Activated B cell treated with CpG ODN at 0.5 μM for 24 hours (primary cell): Measurements from ENCODE around the gene ARHGEF4. TPM values are rescaled to one million over a fixed set of nuclear protein-coding genes. Genes with fewer than 3 reads are reported as not detected.

Experiments
- ATAC-seq: fragments of 200-7000 bp; cut with Tn5 transposase; one replicate; pipeline ENCODE4 v1.10.0; 2021; ENCODE audit warnings: low read depth, mild to moderate bottlenecking, moderate library complexity
- CTCF ChIA-PET: fragments of 350-600 bp; sonication (Branson Sonifier 250); formaldehyde crosslinking; loops from one replicate; lab custom pipeline; 2021; ENCODE audit warnings: antibody characterized with exemption; lab: Charles Lee
- POLR2A ChIA-PET: fragments of 350-600 bp; sonication (Branson Sonifier 250); formaldehyde crosslinking; loops from one replicate; lab custom pipeline; 2021; ENCODE audit warnings: antibody characterized with exemption; lab: Charles Lee
- DNase-seq: peaks from one replicate; pipeline ENCODE4 v3.0.0; 2022
- H3K27ac Mint-ChIP-seq: one replicate; pipeline ENCODE4 v1.8.0; 2020; ENCODE audit warnings: mixed read lengths
- H3K27me3 Mint-ChIP-seq: one replicate; pipeline ENCODE4 v1.8.0; 2021; ENCODE audit warnings: mixed read lengths
- H3K36me3 Mint-ChIP-seq: one replicate; pipeline ENCODE4 v1.8.0; 2021; ENCODE audit warnings: low read depth, mixed read lengths
- H3K4me1 Mint-ChIP-seq: one replicate; pipeline ENCODE4 v1.8.0; 2021; ENCODE audit warnings: mixed read lengths
- H3K4me3 Mint-ChIP-seq: one replicate; pipeline ENCODE4 v1.8.0; 2020; ENCODE audit warnings: mild to moderate bottlenecking, mixed read lengths
- H3K9me3 Mint-ChIP-seq: one replicate; pipeline ENCODE4 v1.8.0; 2020; ENCODE audit warnings: mixed read lengths
- intact Hi-C: fragments of 100-400 bp; cut with micrococcal nuclease; formaldehyde crosslinking; loops from one replicate; pipeline ENCODE4 v1.15.1; 2024
- total RNA-seq: library from RNA; stranded (reverse); gene quantifications from 2 replicates; pipeline ENCODE4 v1.2.3, GENCODE V29; 2022
- TF ChIP-seq, protein P1 (sequence below): fragments of 200-600 bp; IDR thresholded peaks from one replicate; pipeline ENCODE4 v1.8.0; 2022; ENCODE audit warnings: antibody characterized with exemption, mild to moderate bottlenecking

Gene ARHGEF4
- total RNA-seq, 1 donor from 2014 or later: 0.29 TPM

- CTCF ChIA-PET: no interaction called here
- intact Hi-C loops: loop anchor here (5.0 kb wide), 1 partner anchor 42 kb away; no protein-coding TSS in a partner anchor
- TF ChIP-seq, protein P1, sequence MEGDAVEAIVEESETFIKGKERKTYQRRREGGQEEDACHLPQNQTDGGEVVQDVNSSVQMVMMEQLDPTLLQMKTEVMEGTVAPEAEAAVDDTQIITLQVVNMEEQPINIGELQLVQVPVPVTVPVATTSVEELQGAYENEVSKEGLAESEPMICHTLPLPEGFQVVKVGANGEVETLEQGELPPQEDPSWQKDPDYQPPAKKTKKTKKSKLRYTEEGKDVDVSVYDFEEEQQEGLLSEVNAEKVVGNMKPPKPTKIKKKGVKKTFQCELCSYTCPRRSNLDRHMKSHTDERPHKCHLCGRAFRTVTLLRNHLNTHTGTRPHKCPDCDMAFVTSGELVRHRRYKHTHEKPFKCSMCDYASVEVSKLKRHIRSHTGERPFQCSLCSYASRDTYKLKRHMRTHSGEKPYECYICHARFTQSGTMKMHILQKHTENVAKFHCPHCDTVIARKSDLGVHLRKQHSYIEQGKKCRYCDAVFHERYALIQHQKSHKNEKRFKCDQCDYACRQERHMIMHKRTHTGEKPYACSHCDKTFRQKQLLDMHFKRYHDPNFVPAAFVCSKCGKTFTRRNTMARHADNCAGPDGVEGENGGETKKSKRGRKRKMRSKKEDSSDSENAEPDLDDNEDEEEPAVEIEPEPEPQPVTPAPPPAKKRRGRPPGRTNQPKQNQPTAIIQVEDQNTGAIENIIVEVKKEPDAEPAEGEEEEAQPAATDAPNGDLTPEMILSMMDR: no peak
- Mint-ChIP-seq H3K4me1 (peaks cover 10% of the 10 kb centered on the region), H3K9me3 (no peaks in the 10 kb centered on the region), H3K36me3 (no peaks in the 10 kb centered on the region), H3K27ac (no peak overlapping the region), H3K27me3 (peaks cover 21% of the 10 kb centered on the region), H3K4me3 (no peak overlapping the region)
- DNase-seq (no peak), ATAC-seq (no peak)
- POLR2A ChIA-PET: no interaction called here
Measured at GRCh38 chr2:130839011-130839780, 2.5 kb downstream of the ARHGEF4 start.

- Mint-ChIP-seq H3K9me3 (no peaks in the 10 kb centered on the region), H3K4me3 (no peak overlapping the region), H3K4me1 (peaks cover 3% of the 10 kb centered on the region), H3K36me3 (no peaks in the 10 kb centered on the region), H3K27ac (no peak overlapping the region), H3K27me3 (peaks cover 15% of the 10 kb centered on the region)
- POLR2A ChIA-PET: no interaction called here
- ATAC-seq (no peak), DNase-seq (no peak)
- intact Hi-C loops: no loop called here
- CTCF ChIA-PET: no interaction called here
- TF ChIP-seq, protein P1: no peak
Measured at GRCh38 chr2:130840506-130840905, 3.8 kb downstream of the ARHGEF4 start.

- POLR2A ChIA-PET: no interaction called here
- TF ChIP-seq, protein P1: no peak
- intact Hi-C loops: no loop called here
- no peak overlapping the region for H3K27ac Mint-ChIP-seq
- no peak overlapping the region for H3K4me3 Mint-ChIP-seq
- H3K4me1 Mint-ChIP-seq: no peaks in the 10 kb centered on the region
- no peaks in the 10 kb centered on the region for H3K36me3 Mint-ChIP-seq
- ATAC-seq (no peak), DNase-seq (no peak)
- CTCF ChIA-PET: no interaction called here
- peaks cover 10% of the 10 kb centered on the region for H3K27me3 Mint-ChIP-seq
- no peaks in the 10 kb centered on the region for H3K9me3 Mint-ChIP-seq
Measured at GRCh38 chr2:130841741-130842365, 5.1 kb downstream of the ARHGEF4 start.

DNA sequence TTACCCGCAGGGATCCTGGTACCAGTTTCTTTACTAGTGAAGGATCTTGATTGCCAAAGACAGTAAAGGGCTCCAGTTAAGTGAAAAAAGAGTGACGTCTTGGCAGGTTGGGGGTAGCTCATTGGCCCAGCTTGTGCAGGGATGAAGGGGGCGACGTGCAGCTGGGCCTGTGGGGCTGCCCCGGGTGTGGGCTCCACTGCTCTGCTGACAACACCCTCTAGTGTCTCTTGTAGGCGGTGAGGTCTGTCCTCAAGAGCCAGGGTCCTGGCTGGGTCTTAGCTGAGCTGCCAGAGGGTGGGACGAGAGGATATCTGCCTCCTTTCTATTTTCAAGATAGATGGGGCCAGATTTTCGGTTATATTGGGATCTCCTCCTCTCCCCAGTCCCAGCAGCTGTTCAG, 6.1 kb downstream of the ARHGEF4 start:
- POLR2A ChIA-PET: no interaction called here
- H3K4me3 Mint-ChIP-seq: no peak overlapping the region
- no peak for ATAC-seq
- TF ChIP-seq, protein P1: no peak
- H3K27me3 Mint-ChIP-seq: peaks cover 10% of the 10 kb centered on the region
- H3K4me1 Mint-ChIP-seq: no peaks in the 10 kb centered on the region
- DNase-seq: no peak
- H3K36me3 Mint-ChIP-seq: no peaks in the 10 kb centered on the region
- CTCF ChIA-PET: interaction anchor here (1.1 kb wide), 1 partner anchor 45 kb away, joined by 3 read pairs; no protein-coding TSS in a partner anchor
- no peak overlapping the region for H3K27ac Mint-ChIP-seq
- H3K9me3 Mint-ChIP-seq: no peaks in the 10 kb centered on the region
- intact Hi-C loops: no loop called here

DNA sequence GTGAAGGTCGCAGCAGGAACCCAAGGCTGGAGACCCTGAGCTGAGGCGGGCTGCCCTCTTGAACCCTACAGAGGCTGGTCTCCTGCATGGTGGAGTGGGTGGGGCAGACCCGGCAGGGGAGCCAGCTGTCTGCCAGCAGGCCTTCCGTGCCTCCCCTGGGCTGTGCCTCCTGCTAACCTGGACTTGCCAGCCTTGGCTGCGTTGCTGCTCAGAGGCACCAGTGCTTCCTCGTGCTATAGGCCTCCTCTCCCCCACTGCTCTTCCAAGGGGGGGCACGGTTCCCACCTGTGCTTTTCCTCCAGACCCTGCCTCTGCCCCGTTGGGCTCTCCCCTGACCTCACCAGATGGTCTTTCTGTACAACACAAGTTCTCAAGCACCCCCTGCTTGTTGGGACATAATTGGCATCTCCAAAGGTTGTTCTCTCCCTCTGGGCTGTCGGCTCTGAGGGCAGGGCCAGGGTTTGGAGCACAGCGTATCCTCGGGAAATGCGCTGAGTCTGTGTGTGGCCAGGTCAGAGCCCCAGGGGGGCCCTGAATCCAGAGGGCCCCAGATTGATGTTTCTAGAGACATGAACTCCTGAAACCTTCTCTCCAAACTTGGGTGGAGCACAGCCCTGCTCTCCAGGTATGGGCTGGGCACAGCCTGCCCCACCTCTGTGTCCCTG, 6.7 kb downstream of the ARHGEF4 start:
- H3K4me1 Mint-ChIP-seq: no peaks in the 10 kb centered on the region

More for the DNA sequence above, 6.7 kb downstream of the ARHGEF4 start:
- Mint-ChIP-seq H3K36me3 (no peaks in the 10 kb centered on the region), H3K9me3 (no peaks in the 10 kb centered on the region), H3K27ac (no peak overlapping the region), H3K4me3 (no peak overlapping the region), H3K27me3 (peaks cover 6% of the 10 kb centered on the region)
- no peak for DNase-seq
- ChIA-PET CTCF (interaction anchor here (1.1 kb wide), 1 partner anchor 46 kb away, joined by 3 read pairs; no protein-coding TSS in a partner anchor), POLR2A (no interaction called here)
- intact Hi-C loops: no loop called here
- TF ChIP-seq, protein P1: no peak
- ATAC-seq: no peak
